ENCODE data around the gene AKR1B15.

The AKR1B15 gene

GRCh38 chr7:134509010-134509409, 39.9 kb upstream of the AKR1B15 start:
- ChIA-PET CTCF (interaction anchor here (1.0 to 7.0 kb wide), 7 partner anchors 9 to 429 kb away, joined by 3 to 152 read pairs (median 4); partner anchors contain the start of gene AKR1B1), POLR2A (no interaction called here)
- no peak for DNase-seq (ENCODE audit: extremely low spot score)
- no peak for TF ChIP-seq CTCF (IDR thresholded peaks at IDR 0.05; ENCODE audit: control extremely low read depth, extremely low read depth, low read depth, missing control alignments)

- DNase-seq (ENCODE audit: extremely low spot score), result no peak
- no peak for TF ChIP-seq CTCF (IDR thresholded peaks at IDR 0.05; ENCODE audit: control extremely low read depth, extremely low read depth, low read depth, missing control alignments)
- ChIA-PET POLR2A (no interaction called here), CTCF (interaction anchor here (1.0 to 7.0 kb wide), 7 partner anchors 13 to 427 kb away, joined by 3 to 152 read pairs (median 3); no protein-coding TSS in a partner anchor)
Measured at GRCh38 chr7:134510646-134511045, 38.3 kb upstream of the AKR1B15 start.

GRCh38 chr7:134512271-134512670, 36.6 kb upstream of the AKR1B15 start:
- no peak for TF ChIP-seq CTCF (IDR thresholded peaks at IDR 0.05; ENCODE audit: control extremely low read depth, extremely low read depth, low read depth, missing control alignments)
- ChIA-PET POLR2A (no interaction called here), CTCF (interaction anchor here (1.3 to 7.0 kb wide), 5 partner anchors 32 to 100 kb away, joined by 4 to 152 read pairs (median 7); no protein-coding TSS in a partner anchor)

GRCh38 chr7:134513169-134513752, 35.6 kb upstream of the AKR1B15 start:
- peak; percentile 44 for DNase-seq (ENCODE audit: extremely low spot score)
- ChIA-PET POLR2A (no interaction called here), CTCF (interaction anchor here (0.7 to 7.0 kb wide), 18 partner anchors 12 to 442 kb away, joined by 3 to 152 read pairs (median 6); partner anchors contain the start of genes AKR1B1, AKR1B15 and BPGM)
- peak; percentile 63 for TF ChIP-seq CTCF (IDR thresholded peaks at IDR 0.05; ENCODE audit: control extremely low read depth, extremely low read depth, low read depth, missing control alignments)

More at GRCh38 chr7:134512271-134512670, 36.6 kb upstream of the AKR1B15 start:
- DNase-seq (ENCODE audit: extremely low spot score), result no peak

GRCh38 chr7:134514106-134514505, 34.8 kb upstream of the AKR1B15 start:
- ChIA-PET POLR2A (no interaction called here), CTCF (interaction anchor here (0.7 to 7.0 kb wide), 41 partner anchors 8 to 441 kb away, joined by 3 to 152 read pairs (median 4); partner anchors contain the start of genes AKR1B1, AKR1B10, AKR1B15 and BPGM)
- no peak for DNase-seq (ENCODE audit: extremely low spot score)
- TF ChIP-seq CTCF (IDR thresholded peaks at IDR 0.05; ENCODE audit: control extremely low read depth, extremely low read depth, low read depth, missing control alignments), result no peak

GRCh38 chr7:134514663-134515062, 34.2 kb upstream of the AKR1B15 start:
- ChIA-PET CTCF (interaction anchor here (0.7 to 7.0 kb wide), 41 partner anchors 9 to 441 kb away, joined by 3 to 152 read pairs (median 4); partner anchors contain the start of genes AKR1B1, AKR1B10 and AKR1B15), POLR2A (no interaction called here)
- peak; percentile 71 for TF ChIP-seq CTCF (IDR thresholded peaks at IDR 0.05; ENCODE audit: control extremely low read depth, extremely low read depth, low read depth, missing control alignments)
- peak; percentile 64 for DNase-seq (ENCODE audit: extremely low spot score)

Data from GM10248 (cell line).